ENCODE results near the gene PIEZO2.

PIEZO2 gene

GRCh38 chr18:10687161-10687925, 462.0 kb downstream of the PIEZO2 start:
- H3K36me3 ChIP-seq (ENCODE audit: control insufficient read depth in 4 of 4, insufficient read depth in 4 of 4, low read length in 3 of 4): no peaks in the 10 kb centered on the region
- no peaks in the 10 kb centered on the region for H3K27me3 ChIP-seq (replicated peaks in 2 of 5; ENCODE audit: control insufficient read depth in 4 of 5, insufficient read depth in 5 of 5, low read length in 4 of 5)
- H3K4me1 ChIP-seq (ENCODE audit: control extremely low read depth in 1 of 4, control insufficient read depth in 4 of 4, insufficient read depth in 4 of 4, low read length in 3 of 4): no peaks in the 10 kb centered on the region
- POLR2A ChIA-PET: no interaction called here
- no peak overlapping the region for H3K27ac ChIP-seq (ENCODE audit: insufficient read depth in 1 of 2, low read depth in 1 of 2, low read length in 2 of 2, poor library complexity in 1 of 2, severe bottlenecking in 2 of 2)
- 79% methylated on average over 7 of the region's 8 CpGs for whole genome bisulfite sequencing (ENCODE audit: insufficient coverage)
- CTCF ChIA-PET: interaction anchor here (1.0 to 1.1 kb wide), 2 partner anchors 10 to 13 kb away, joined by 3 read pairs; no protein-coding TSS in a partner anchor
- H3K9me3 ChIP-seq (ENCODE audit: control extremely low read depth in 1 of 5, control insufficient read depth in 4 of 5, insufficient read depth in 2 of 5, low read depth in 1 of 5, low read length in 4 of 5): no peaks in the 10 kb centered on the region
- no peak for DNase-seq
- H3K4me3 ChIP-seq (ENCODE audit: control insufficient read depth in 1 of 7, extremely low read depth in 1 of 7, insufficient read depth in 4 of 7, low read depth in 2 of 7, low read length in 6 of 7): no peak overlapping the region

GRCh38 chr18:10686308-10686707, 463.1 kb downstream of the PIEZO2 start:
- Histone ChIP-seq H3K36me3 (ENCODE audit: control insufficient read depth in 4 of 4, insufficient read depth in 4 of 4, low read length in 3 of 4) (no peaks in the 10 kb centered on the region), H3K27me3 (replicated peaks in 2 of 5; ENCODE audit: control insufficient read depth in 4 of 5, insufficient read depth in 5 of 5, low read length in 4 of 5) (no peaks in the 10 kb centered on the region), H3K9me3 (ENCODE audit: control extremely low read depth in 1 of 5, control insufficient read depth in 4 of 5, insufficient read depth in 2 of 5, low read depth in 1 of 5, low read length in 4 of 5) (no peaks in the 10 kb centered on the region), H3K4me3 (ENCODE audit: control insufficient read depth in 1 of 7, extremely low read depth in 1 of 7, insufficient read depth in 4 of 7, low read depth in 2 of 7, low read length in 6 of 7) (no peak overlapping the region), H3K27ac (ENCODE audit: insufficient read depth in 1 of 2, low read depth in 1 of 2, low read length in 2 of 2, poor library complexity in 1 of 2, severe bottlenecking in 2 of 2) (no peak overlapping the region), H3K4me1 (ENCODE audit: control extremely low read depth in 1 of 4, control insufficient read depth in 4 of 4, insufficient read depth in 4 of 4, low read length in 3 of 4) (no peaks in the 10 kb centered on the region)
- 0% methylated on average over 1 of the region's 1 CpG for WGBS (ENCODE audit: insufficient coverage)
- DNase-seq: no peak
- ChIA-PET CTCF (interaction anchor here (1.0 to 1.1 kb wide), 2 partner anchors 9 to 14 kb away, joined by 3 read pairs; no protein-coding TSS in a partner anchor), POLR2A (no interaction called here)

DNA sequence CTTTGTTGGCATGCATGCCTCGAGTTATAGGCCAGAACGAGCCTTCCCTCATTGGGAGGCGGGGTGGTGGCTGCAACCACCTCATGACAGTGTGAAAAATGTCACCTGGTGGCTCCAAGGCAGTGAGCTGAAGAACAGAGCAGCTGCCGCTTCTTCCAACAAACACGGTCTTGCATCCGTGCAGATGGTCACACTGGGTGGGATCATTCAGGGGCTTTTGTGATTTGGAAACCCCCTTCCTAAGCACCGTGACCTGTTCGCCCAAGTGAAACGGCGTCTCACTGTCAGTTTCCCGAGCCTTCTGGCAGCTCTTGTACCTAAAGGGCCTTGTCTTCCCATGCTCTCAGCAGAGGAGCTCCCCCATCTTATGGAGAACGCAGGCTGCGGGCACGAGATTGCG, 463.9 kb downstream of the PIEZO2 start:
- no peak for DNase-seq
- no peaks in the 10 kb centered on the region for H3K36me3 ChIP-seq (ENCODE audit: control insufficient read depth in 4 of 4, insufficient read depth in 4 of 4, low read length in 3 of 4)
- H3K27ac ChIP-seq (ENCODE audit: insufficient read depth in 1 of 2, low read depth in 1 of 2, low read length in 2 of 2, poor library complexity in 1 of 2, severe bottlenecking in 2 of 2): no peak overlapping the region
- H3K4me1 ChIP-seq (ENCODE audit: control extremely low read depth in 1 of 4, control insufficient read depth in 4 of 4, insufficient read depth in 4 of 4, low read length in 3 of 4): no peaks in the 10 kb centered on the region
- CTCF ChIA-PET: no interaction called here
- H3K27me3 ChIP-seq (replicated peaks in 2 of 5; ENCODE audit: control insufficient read depth in 4 of 5, insufficient read depth in 5 of 5, low read length in 4 of 5): no peaks in the 10 kb centered on the region
- POLR2A ChIA-PET: no interaction called here
- H3K4me3 ChIP-seq (ENCODE audit: control insufficient read depth in 1 of 7, extremely low read depth in 1 of 7, insufficient read depth in 4 of 7, low read depth in 2 of 7, low read length in 6 of 7): no peak overlapping the region
- 95% methylated on average over 15 of the region's 15 CpGs for WGBS (ENCODE audit: insufficient coverage)
- no peaks in the 10 kb centered on the region for H3K9me3 ChIP-seq (ENCODE audit: control extremely low read depth in 1 of 5, control insufficient read depth in 4 of 5, insufficient read depth in 2 of 5, low read depth in 1 of 5, low read length in 4 of 5)

DNA sequence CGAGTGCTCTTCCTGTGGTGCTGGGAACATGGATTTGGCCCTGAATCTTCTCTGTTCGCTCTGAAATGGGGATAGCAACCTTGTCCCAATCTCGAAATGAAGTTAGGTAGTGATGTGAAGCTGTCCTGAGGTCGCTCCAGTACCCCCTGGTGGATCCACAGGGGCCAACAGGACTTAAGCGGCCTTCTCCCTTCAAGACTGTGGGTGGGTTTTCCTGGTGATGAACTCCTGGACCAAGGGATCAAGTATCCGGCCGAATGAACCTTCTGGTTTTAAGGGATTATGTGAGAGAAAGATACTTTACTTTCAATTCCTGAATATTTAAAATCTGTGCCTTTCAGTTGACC, 467.0 kb downstream of the PIEZO2 start:
- Histone ChIP-seq H3K9me3 (ENCODE audit: control extremely low read depth in 1 of 5, control insufficient read depth in 4 of 5, insufficient read depth in 2 of 5, low read depth in 1 of 5, low read length in 4 of 5) (no peaks in the 10 kb centered on the region), H3K36me3 (ENCODE audit: control insufficient read depth in 4 of 4, insufficient read depth in 4 of 4, low read length in 3 of 4) (no peaks in the 10 kb centered on the region), H3K4me3 (ENCODE audit: control insufficient read depth in 1 of 7, extremely low read depth in 1 of 7, insufficient read depth in 4 of 7, low read depth in 2 of 7, low read length in 6 of 7) (no peak overlapping the region), H3K27me3 (replicated peaks in 2 of 5; ENCODE audit: control insufficient read depth in 4 of 5, insufficient read depth in 5 of 5, low read length in 4 of 5) (no peaks in the 10 kb centered on the region), H3K4me1 (ENCODE audit: control extremely low read depth in 1 of 4, control insufficient read depth in 4 of 4, insufficient read depth in 4 of 4, low read length in 3 of 4) (no peaks in the 10 kb centered on the region), H3K27ac (ENCODE audit: insufficient read depth in 1 of 2, low read depth in 1 of 2, low read length in 2 of 2, poor library complexity in 1 of 2, severe bottlenecking in 2 of 2) (no peak overlapping the region)
- ChIA-PET POLR2A (no interaction called here), CTCF (no interaction called here)
- DNase-seq: peak in 2 of 3 donors; percentile 6 to 7
- WGBS (ENCODE audit: insufficient coverage): 97% methylated on average over 5 of the region's 7 CpGs

DNA sequence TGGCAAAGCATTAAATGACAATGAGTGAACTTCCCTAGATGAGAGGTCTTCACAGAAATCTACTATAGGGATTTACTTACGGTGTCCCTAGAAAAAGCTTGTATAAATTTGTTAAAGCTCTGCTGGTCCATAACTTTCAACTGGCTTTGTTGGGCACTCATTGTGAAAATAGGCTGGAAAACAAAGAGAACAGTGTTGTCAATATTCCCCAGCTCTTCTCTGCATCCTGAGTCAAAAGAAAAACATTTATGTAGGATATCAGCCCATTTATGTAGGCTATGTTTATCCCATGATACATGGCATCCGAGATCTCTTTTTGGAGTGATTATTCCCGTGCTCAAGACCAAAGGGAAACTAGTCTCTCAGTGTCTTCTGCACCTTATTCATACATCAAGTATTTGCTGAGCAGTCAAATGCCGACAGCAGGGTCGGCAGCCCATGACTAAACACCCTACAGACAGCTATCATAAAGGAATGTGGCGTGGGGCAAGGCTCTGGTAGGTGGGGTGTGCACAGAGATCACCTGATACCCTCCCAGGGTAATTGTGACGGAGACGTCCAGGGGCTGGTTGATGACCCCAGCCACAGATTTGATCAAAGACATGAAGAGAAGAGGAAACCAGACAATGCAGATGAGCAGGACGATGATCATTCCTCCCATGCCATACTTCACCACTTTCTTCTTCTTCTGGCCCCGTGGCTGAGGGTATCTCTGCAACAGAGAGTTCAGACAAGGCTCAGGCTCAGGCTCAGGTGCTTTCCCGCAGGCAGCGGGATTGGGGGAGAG, 467.6 kb downstream of the PIEZO2 start:
- H3K9me3 ChIP-seq (ENCODE audit: control extremely low read depth in 1 of 5, control insufficient read depth in 4 of 5, insufficient read depth in 2 of 5, low read depth in 1 of 5, low read length in 4 of 5): no peaks in the 10 kb centered on the region
- WGBS (ENCODE audit: insufficient coverage): 100% methylated on average over 8 of the region's 12 CpGs
- ChIA-PET CTCF (no interaction called here), POLR2A (no interaction called here)
- H3K4me1 ChIP-seq (ENCODE audit: control extremely low read depth in 1 of 4, control insufficient read depth in 4 of 4, insufficient read depth in 4 of 4, low read length in 3 of 4): no peaks in the 10 kb centered on the region
- DNase-seq: no peak
- H3K27me3 ChIP-seq (replicated peaks in 2 of 5; ENCODE audit: control insufficient read depth in 4 of 5, insufficient read depth in 5 of 5, low read length in 4 of 5): no peaks in the 10 kb centered on the region
- H3K4me3 ChIP-seq (ENCODE audit: control insufficient read depth in 1 of 7, extremely low read depth in 1 of 7, insufficient read depth in 4 of 7, low read depth in 2 of 7, low read length in 6 of 7): no peak overlapping the region
- no peaks in the 10 kb centered on the region for H3K36me3 ChIP-seq (ENCODE audit: control insufficient read depth in 4 of 4, insufficient read depth in 4 of 4, low read length in 3 of 4)
- H3K27ac ChIP-seq (ENCODE audit: insufficient read depth in 1 of 2, low read depth in 1 of 2, low read length in 2 of 2, poor library complexity in 1 of 2, severe bottlenecking in 2 of 2): no peak overlapping the region

DNA sequence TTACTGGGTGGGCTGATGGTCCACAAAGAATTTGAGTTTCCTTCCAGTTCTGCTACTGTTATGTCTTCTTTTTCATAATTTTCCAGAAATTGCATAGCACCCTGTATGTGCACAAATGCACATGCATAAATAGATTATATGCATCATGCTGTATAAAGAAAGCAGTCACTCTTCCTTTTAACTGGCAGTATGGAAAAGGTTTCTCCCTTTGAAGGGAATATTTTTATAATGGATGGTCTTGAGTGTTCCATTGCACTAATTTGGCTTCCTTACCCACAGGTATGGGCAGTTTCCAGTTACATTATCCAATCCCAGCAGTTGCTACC, 469.1 kb downstream of the PIEZO2 start:
- DNase-seq: no peak

GRCh38 chr18:10679557-10680270, 469.7 kb downstream of the PIEZO2 start:
- Histone ChIP-seq H3K4me3 (ENCODE audit: control insufficient read depth in 1 of 7, extremely low read depth in 1 of 7, insufficient read depth in 4 of 7, low read depth in 2 of 7, low read length in 6 of 7) (no peak overlapping the region), H3K27ac (ENCODE audit: insufficient read depth in 1 of 2, low read depth in 1 of 2, low read length in 2 of 2, poor library complexity in 1 of 2, severe bottlenecking in 2 of 2) (no peak overlapping the region), H3K4me1 (ENCODE audit: control extremely low read depth in 1 of 4, control insufficient read depth in 4 of 4, insufficient read depth in 4 of 4, low read length in 3 of 4) (no peaks in the 10 kb centered on the region), H3K9me3 (ENCODE audit: control extremely low read depth in 1 of 5, control insufficient read depth in 4 of 5, insufficient read depth in 2 of 5, low read depth in 1 of 5, low read length in 4 of 5) (no peaks in the 10 kb centered on the region), H3K36me3 (ENCODE audit: control insufficient read depth in 4 of 4, insufficient read depth in 4 of 4, low read length in 3 of 4) (no peaks in the 10 kb centered on the region), H3K27me3 (replicated peaks in 2 of 5; ENCODE audit: control insufficient read depth in 4 of 5, insufficient read depth in 5 of 5, low read length in 4 of 5) (no peaks in the 10 kb centered on the region)
- 96% methylated on average over 3 of the region's 3 CpGs for WGBS (ENCODE audit: insufficient coverage)
- DNase-seq: no peak
- ChIA-PET CTCF (no interaction called here), POLR2A (no interaction called here)

More for the DNA sequence above, 469.1 kb downstream of the PIEZO2 start:
- H3K36me3 ChIP-seq (ENCODE audit: control insufficient read depth in 4 of 4, insufficient read depth in 4 of 4, low read length in 3 of 4): no peaks in the 10 kb centered on the region
- no peak overlapping the region for H3K27ac ChIP-seq (ENCODE audit: insufficient read depth in 1 of 2, low read depth in 1 of 2, low read length in 2 of 2, poor library complexity in 1 of 2, severe bottlenecking in 2 of 2)
- H3K4me3 ChIP-seq (ENCODE audit: control insufficient read depth in 1 of 7, extremely low read depth in 1 of 7, insufficient read depth in 4 of 7, low read depth in 2 of 7, low read length in 6 of 7): no peak overlapping the region
- H3K9me3 ChIP-seq (ENCODE audit: control extremely low read depth in 1 of 5, control insufficient read depth in 4 of 5, insufficient read depth in 2 of 5, low read depth in 1 of 5, low read length in 4 of 5): no peaks in the 10 kb centered on the region
- POLR2A ChIA-PET: no interaction called here
- no peaks in the 10 kb centered on the region for H3K4me1 ChIP-seq (ENCODE audit: control extremely low read depth in 1 of 4, control insufficient read depth in 4 of 4, insufficient read depth in 4 of 4, low read length in 3 of 4)
- no peaks in the 10 kb centered on the region for H3K27me3 ChIP-seq (replicated peaks in 2 of 5; ENCODE audit: control insufficient read depth in 4 of 5, insufficient read depth in 5 of 5, low read length in 4 of 5)
- CTCF ChIA-PET: no interaction called here
